Left lung (tissue), 10 donors: ENCODE data around the gene TIA1. TPM values are rescaled to one million over a fixed set of nuclear protein-coding genes. Genes with fewer than 3 reads are reported as not detected.
A peak's percentile ranks its signal among the peaks of the same experiment; 100 is the strongest.

Experiments
- ATAC-seq: fragments of 200-7000 bp; cut with Tn5 transposase; one replicate; pipeline ENCODE4 v1.9.1; 2020; ENCODE audit warnings: moderate library complexity
- DNase-seq, 4 donors: peaks; one replicate each; pipeline ENCODE4 v3.0.0-alpha.2; 2013 to 2020
- H3K27ac ChIP-seq, 2 donors: fragments of 200-600 bp; sonication (generic) in 1 of 2; one replicate each; pipeline versions ENCODE4 v1.5.0 to v1.8.0; 2020 to 2021
- H3K27me3 ChIP-seq, 2 donors: fragments of 200-600 bp; sonication (generic) in 1 of 2; one replicate each; pipeline versions ENCODE4 v1.5.0 to v1.8.0; 2020 to 2021
- H3K36me3 ChIP-seq, 2 donors: fragments of 200-600 bp; sonication (generic) in 1 of 2; one replicate each; pipeline versions ENCODE4 v1.5.0 to v1.8.0; 2020 to 2021
- H3K4me1 ChIP-seq, 2 donors: fragments of 200-600 bp; one replicate each; pipeline ENCODE4 v1.8.0; 2021
- H3K4me3 ChIP-seq, 2 donors: fragments of 200-600 bp; sonication (generic) in 1 of 2; one replicate each; pipeline versions ENCODE4 v1.5.0 to v1.8.0; 2020 to 2021; ENCODE audit warnings: mild to moderate bottlenecking in 1 of 2
- H3K9me3 ChIP-seq, 2 donors: fragments of 200-600 bp; sonication (generic) in 1 of 2; one replicate each; pipeline versions ENCODE4 v1.5.0 to v1.8.0; 2020 to 2021
- intact Hi-C, 2 donors: fragments of 100-400 bp; cut with DNase I; formaldehyde crosslinking; loops; one replicate each; pipeline versions ENCODE4 v1.11.2 to v1.14.2; 2022
- polyA plus RNA-seq, 6 donors: library from polyadenylated mRNA; unstranded; fragments of 120-200 nt; gene quantifications; one replicate each; pipeline ENCODE4 v1.2.1, GENCODE V29; 2013; ENCODE audit not compliant: insufficient read length in 6 of 6
- total RNA-seq, 2 donors: library from RNA; stranded (reverse); fragmentation: NEBNext Ultra II Directional; extraction: Animal tissue kit (Norgen Biotek cat#: 25700); gene quantifications; one replicate each; pipeline ENCODE4 v1.2.1, GENCODE V29; 2021
- TF ChIP-seq, protein P1 (sequence below), 2 donors: fragments of 200-600 bp; sonication (generic) in 1 of 2; IDR thresholded peaks; one replicate each; pipeline versions ENCODE4 v1.5.0 to v1.8.0; 2021; ENCODE audit warnings: antibody characterized with exemption in 2 of 2
- donor health status: DM: no; HTN: yes; CAD: no.
- donor health status: DM: no; HTN: no; CAD: no.

The TIA1 gene
- total and polyA plus RNA-seq, 8 donors = 92.9 to 639 (median 532) TPM

DNA sequence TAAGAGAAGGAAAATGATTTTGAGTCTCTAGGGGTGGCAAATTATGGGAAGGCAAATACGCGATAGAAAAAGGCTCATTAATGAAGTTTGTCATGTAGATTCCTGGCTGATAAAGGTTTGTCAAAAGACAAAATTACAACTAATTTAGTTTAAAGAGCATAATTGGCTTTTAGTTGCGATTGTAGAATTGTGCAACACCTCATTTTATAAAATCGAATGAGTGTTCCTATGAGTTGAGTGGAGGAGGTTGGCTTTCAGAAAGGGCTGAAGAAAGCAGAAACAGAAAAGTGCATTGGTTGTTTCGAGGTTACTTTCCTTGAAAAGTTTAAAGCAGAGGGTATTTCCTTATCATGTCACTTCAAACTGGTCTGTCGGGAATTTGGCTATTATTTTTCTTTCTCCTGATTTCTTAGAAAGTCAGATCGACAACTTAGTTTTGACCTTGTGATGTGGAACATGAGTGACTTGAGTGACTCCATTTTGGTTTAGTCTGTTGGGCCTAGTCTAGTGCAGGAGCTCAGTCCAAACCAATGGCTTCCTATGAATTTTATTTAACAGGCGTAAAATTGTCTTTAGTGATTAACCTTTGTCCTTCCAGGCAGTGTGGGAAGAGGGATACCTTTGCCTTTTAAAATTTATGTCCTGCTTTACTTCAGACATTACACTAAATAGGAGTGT is 7.3 kb upstream of the TIA1 start:
- Histone ChIP-seq H3K27me3 (no peaks in the 10 kb centered on the region), H3K36me3 (peaks cover 0 to 6% of the 10 kb centered on the region in 2 donors), H3K9me3 (no peaks in the 10 kb centered on the region), H3K4me3 (no peak overlapping the region), H3K4me1 (peaks cover 14 to 27% of the 10 kb centered on the region in 2 donors), H3K27ac (no peak overlapping the region)
- intact Hi-C loops = no loop called here
- no peak for DNase-seq
- TF ChIP-seq, protein P1, sequence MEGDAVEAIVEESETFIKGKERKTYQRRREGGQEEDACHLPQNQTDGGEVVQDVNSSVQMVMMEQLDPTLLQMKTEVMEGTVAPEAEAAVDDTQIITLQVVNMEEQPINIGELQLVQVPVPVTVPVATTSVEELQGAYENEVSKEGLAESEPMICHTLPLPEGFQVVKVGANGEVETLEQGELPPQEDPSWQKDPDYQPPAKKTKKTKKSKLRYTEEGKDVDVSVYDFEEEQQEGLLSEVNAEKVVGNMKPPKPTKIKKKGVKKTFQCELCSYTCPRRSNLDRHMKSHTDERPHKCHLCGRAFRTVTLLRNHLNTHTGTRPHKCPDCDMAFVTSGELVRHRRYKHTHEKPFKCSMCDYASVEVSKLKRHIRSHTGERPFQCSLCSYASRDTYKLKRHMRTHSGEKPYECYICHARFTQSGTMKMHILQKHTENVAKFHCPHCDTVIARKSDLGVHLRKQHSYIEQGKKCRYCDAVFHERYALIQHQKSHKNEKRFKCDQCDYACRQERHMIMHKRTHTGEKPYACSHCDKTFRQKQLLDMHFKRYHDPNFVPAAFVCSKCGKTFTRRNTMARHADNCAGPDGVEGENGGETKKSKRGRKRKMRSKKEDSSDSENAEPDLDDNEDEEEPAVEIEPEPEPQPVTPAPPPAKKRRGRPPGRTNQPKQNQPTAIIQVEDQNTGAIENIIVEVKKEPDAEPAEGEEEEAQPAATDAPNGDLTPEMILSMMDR (IDR thresholded peaks at IDR 0.05) = no peak
- no peak for ATAC-seq

DNA sequence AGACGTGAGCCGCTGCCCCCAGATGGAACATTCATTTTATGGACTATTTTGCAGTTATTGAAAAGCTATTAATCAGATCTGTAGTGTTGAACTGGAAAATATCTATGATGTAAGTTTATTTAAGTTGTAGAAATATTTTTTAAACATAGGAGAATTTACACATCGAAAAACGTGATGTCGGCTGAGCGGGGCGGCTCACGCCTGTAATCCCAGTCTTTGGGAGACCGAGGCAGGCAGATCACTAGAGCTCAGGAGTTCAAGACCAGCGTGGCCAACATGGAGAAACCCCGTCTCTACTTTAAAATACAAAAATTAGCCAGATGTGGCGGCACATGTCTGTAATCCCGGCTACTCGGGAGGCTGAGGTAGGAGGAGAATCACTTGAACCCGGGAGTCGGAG is 2.0 kb upstream of the TIA1 start:
- no peaks in the 10 kb centered on the region for H3K27me3 ChIP-seq
- peaks cover 12 to 23% of the 10 kb centered on the region in 2 donors for H3K4me1 ChIP-seq
- H3K27ac ChIP-seq = no peak overlapping the region
- ATAC-seq = no peak
- H3K4me3 ChIP-seq = no peak overlapping the region
- H3K9me3 ChIP-seq = no peaks in the 10 kb centered on the region
- DNase-seq = no peak
- no peaks in the 10 kb centered on the region for H3K36me3 ChIP-seq
- intact Hi-C loops = no loop called here
- TF ChIP-seq, protein P1 (IDR thresholded peaks at IDR 0.05) = no peak

DNA sequence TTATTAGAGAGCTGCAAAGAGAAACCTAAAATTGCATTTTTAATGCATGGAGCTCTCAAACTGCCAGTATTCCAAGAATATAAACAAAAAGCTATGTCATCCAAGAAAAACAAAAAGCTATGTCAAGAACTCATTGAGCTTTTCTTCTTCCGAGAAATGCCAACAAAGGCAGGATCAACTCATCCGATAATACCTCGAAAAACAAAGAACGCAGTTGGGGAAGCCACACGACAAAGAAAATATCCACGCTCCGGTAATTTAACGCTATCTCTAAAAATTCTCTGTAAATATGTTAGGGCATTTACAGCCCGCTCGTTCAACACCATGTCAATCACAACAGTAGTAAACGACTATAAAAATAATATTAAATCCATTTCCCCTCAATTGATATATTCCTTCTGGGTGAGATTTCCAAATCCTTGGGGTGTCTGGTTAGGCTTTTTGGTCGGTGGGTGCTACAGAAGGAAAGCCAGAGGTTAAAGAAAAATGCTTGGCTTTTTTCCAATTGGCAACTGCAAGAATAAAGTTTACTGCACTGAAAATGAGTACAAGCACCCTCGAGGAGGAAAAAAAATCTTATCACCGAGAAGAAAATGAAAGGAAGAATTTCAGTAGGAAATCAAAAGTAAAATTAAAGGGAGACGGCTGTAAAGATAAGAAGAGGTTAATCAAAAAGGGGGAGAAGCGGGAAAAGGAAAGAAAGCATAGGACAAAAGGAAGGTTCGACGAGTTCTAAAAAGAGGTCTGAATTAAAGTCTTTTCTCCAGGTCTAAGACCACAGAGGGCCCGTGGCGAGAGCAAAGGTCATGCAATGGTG is 856 bp downstream of the TIA1 start:
- ATAC-seq = peak; percentile 2
- intact Hi-C loops = no loop called here
- TF ChIP-seq, protein P1 (IDR thresholded peaks at IDR 0.05) = no peak

DNA sequence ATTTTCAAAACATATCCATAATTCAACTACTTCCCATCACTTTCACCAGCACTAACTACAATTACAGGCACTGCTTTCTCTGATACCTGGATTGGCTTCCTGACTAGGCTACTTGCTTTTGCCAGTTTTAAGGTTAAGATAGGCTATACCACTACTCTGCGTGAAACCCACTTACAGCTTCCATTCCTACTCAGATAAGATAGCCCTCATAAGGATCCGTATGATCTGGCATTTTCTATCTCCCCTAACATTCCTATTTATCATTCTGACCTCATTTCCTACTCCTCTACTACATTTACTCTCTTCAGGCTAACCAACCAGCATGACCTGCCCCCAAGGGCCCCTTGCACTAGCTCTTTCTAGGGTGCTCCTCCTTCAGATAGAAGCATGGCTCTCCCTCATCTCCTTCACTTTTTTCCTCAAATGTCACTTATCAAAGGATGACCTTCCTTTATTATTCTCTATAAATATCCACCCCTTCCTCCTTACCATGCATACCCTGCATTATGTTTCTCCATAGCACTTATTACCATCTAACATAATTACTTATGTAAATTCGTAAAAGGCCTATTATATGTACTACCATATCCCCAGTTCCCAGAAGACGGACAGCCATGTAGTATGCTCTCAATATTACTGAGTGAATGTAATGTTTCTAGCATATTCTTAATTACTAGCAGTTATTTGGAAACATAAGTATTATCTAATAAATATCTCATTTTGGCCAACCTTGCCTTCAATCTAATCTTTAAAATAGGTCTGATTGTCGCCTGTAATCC is 4.4 kb downstream of the TIA1 start:
- no peak for ATAC-seq

More for the DNA sequence above, 856 bp downstream of the TIA1 start:
- peaks cover 27 to 41% of the 10 kb centered on the region in 2 donors for H3K4me1 ChIP-seq
- H3K27ac ChIP-seq = peak overlapping the region; percentile 97 to 98
- peak in 2 of 4 donors; percentile 66 to 73 for DNase-seq
- H3K4me3 ChIP-seq = peak overlapping the region; percentile 47 to 77
- H3K27me3 ChIP-seq = no peaks in the 10 kb centered on the region
- no peaks in the 10 kb centered on the region for H3K9me3 ChIP-seq
- no peaks in the 10 kb centered on the region for H3K36me3 ChIP-seq

More for the DNA sequence above, 4.4 kb downstream of the TIA1 start:
- Histone ChIP-seq H3K27me3 (no peaks in the 10 kb centered on the region), H3K36me3 (peaks cover 0 to 11% of the 10 kb centered on the region in 2 donors), H3K4me3 (no peak overlapping the region), H3K27ac (no peak overlapping the region), H3K9me3 (no peaks in the 10 kb centered on the region), H3K4me1 (peaks cover 27 to 55% of the 10 kb centered on the region in 2 donors)
- DNase-seq = no peak
- intact Hi-C loops = no loop called here
- TF ChIP-seq, protein P1 (IDR thresholded peaks at IDR 0.05) = no peak
